ENCODE results near the gene LYL1.
A peak's percentile ranks its signal among the peaks of the same experiment; 100 is the strongest.

Gene LYL1

GRCh38 chr19:13120031-13120430, 17.4 kb upstream of the LYL1 start:
- TF ChIP-seq CTCF (IDR thresholded peaks at IDR 0.05; ENCODE audit: low read depth, low read length): no peak
- no peak for TF ChIP-seq MYC (IDR thresholded peaks at IDR 0.05; ENCODE audit: low read depth, low read length)
- TF ChIP-seq MAX (IDR thresholded peaks at IDR 0.05; ENCODE audit: low read depth, low read length): no peak
- TF ChIP-seq POLR2A (IDR thresholded peaks at IDR 0.05; ENCODE audit: extremely low read depth, insufficient read length): no peak
- no peak for DNase-seq (ENCODE audit: low read depth)
- peak overlapping the region; percentile 17 for H3K4me3 ChIP-seq (ENCODE audit: low read depth, low read length)

DNA sequence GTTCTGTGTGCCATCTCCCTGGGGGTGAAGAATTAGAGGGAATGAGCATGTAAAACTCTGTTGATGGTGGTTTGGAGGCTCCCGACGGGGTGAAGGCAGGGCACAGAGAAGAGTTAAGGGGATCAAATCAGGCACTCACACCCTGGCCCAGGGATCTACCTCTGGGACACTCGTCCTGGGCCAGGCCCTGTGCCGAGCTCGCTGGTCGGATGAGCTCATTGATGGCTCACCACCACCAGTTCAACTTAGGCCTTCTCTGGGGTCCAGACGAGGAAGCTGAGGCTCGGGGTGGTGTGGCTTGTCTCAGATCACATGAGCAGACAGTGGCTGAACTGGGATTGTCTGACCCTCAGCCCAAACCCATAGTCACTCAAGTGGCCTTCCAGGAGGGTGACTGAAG, 17.0 kb upstream of the LYL1 start:
- H3K4me3 ChIP-seq (ENCODE audit: low read depth, low read length): peak overlapping the region; percentile 65
- TF ChIP-seq MAX (IDR thresholded peaks at IDR 0.05; ENCODE audit: low read depth, low read length) (no peak), POLR2A (IDR thresholded peaks at IDR 0.05; ENCODE audit: extremely low read depth, insufficient read length) (no peak), MYC (IDR thresholded peaks at IDR 0.05; ENCODE audit: low read depth, low read length) (no peak), CTCF (IDR thresholded peaks at IDR 0.05; ENCODE audit: low read depth, low read length) (no peak)
- DNase-seq (ENCODE audit: low read depth): peak; percentile 40

DNA sequence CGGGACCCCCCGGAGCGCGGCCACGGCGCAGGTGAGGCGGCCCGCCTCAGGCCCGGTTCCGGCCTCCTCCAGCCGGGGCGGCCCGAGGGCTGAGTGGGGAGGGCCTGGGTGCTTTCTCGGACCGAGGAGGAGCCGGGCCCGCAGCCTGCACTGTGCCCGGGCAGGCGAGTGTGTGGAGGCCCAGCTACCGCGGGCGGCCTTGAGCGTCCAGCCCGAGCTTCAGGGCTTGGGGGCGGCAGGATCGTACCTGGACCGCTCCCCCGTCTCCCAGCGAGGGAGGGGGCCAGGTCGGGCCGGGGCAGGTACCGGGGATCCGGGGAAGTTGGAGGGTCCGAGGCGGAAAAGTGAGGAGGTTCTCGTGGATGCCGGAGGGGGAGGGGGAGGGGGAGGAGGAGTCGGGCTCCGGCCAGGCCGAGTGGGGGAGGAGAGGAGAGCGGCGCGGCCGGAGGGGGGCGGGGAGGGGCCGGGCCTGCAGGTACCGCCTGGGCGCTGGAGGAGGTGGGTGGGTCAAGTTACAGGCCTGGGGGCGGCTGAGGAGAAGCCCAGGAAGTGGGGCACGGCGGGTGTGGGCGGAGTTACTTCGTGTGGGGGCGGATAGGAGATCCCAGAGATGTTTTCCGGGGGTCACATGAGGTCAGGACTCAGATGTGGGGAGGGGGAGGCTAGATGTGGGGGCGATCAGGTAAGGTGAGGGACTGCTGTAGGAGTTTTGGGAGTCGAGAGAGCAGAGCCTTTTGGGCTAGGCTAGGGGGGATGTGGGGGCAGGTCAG, 16.0 kb upstream of the LYL1 start:
- DNase-seq (ENCODE audit: low read depth): peak; percentile 80

GRCh38 chr19:13117772-13118423, 15.2 kb upstream of the LYL1 start, which contains the start of gene NACC1:
NACC1 (plus strand) TSS chr19:13118264; CDS start chr19:13135208, 16,944 bp downstream.
- peak; percentile 91 for DNase-seq (ENCODE audit: low read depth)
- peak; percentile 43; the same call in 1 of the 2 replicates for TF ChIP-seq MYC (IDR thresholded peaks at IDR 0.05; ENCODE audit: low read depth, low read length)
- TF ChIP-seq CTCF (IDR thresholded peaks at IDR 0.05; ENCODE audit: low read depth, low read length): no peak
- peak; percentile 41 for TF ChIP-seq POLR2A (IDR thresholded peaks at IDR 0.05; ENCODE audit: extremely low read depth, insufficient read length)
- peak within 1 kb of the TSS; percentile 96 for H3K4me3 ChIP-seq (ENCODE audit: low read depth, low read length)

More for the DNA sequence above, 16.0 kb upstream of the LYL1 start:
- no peak for TF ChIP-seq CTCF (IDR thresholded peaks at IDR 0.05; ENCODE audit: low read depth, low read length)
- no peak for TF ChIP-seq POLR2A (IDR thresholded peaks at IDR 0.05; ENCODE audit: extremely low read depth, insufficient read length)
- peak; percentile 47; the same call in 1 of the 2 replicates for TF ChIP-seq MAX (IDR thresholded peaks at IDR 0.05; ENCODE audit: low read depth, low read length)
- no peak for TF ChIP-seq MYC (IDR thresholded peaks at IDR 0.05; ENCODE audit: low read depth, low read length)
- peak overlapping the region; percentile 65 for H3K4me3 ChIP-seq (ENCODE audit: low read depth, low read length)

DNA sequence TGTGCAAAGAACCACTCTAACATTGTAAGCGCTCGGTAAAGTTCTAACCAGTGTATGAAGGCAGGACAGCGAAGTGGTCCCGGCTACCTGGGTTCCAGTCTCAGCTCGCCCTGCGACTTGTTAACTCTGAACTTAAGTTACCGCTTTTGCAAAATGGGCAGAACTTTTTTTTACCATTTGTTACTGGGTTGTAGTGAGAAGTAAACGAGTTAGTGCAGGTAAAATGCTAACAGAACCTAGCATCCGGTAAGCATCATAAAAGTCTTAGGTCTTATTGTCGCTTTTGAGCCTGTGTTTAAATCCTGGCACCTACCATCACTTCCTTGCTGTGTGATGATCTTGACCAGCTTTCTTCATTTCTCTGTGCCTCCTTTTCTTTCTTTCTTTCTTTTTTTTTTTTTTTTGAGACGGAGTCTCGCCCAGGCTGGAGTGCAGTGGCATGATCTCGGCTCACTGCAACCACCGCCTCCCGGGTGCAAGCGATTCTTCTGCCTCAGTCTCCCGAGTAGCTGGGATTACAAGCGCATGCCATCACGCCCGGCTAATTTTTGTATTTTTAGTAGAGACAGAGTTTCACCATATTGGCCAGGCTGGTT, 14.6 kb upstream of the LYL1 start:
- no peak for DNase-seq (ENCODE audit: low read depth)
- TF ChIP-seq POLR2A (IDR thresholded peaks at IDR 0.05; ENCODE audit: extremely low read depth, insufficient read length): no peak
- no peak for TF ChIP-seq CTCF (IDR thresholded peaks at IDR 0.05; ENCODE audit: low read depth, low read length)
- no peak for TF ChIP-seq MYC (IDR thresholded peaks at IDR 0.05; ENCODE audit: low read depth, low read length)
- no peak for TF ChIP-seq MAX (IDR thresholded peaks at IDR 0.05; ENCODE audit: low read depth, low read length)
- H3K4me3 ChIP-seq (ENCODE audit: low read depth, low read length): peak overlapping the region; percentile 96

All from NB4 (cell line).